HG03439 (cell line): ENCODE results near the gene STAT4.
"Not testable (repeated sequence)": the region's sequence is repeated elsewhere in the genome, so short reads cannot be mapped to it uniquely, and the experiment has no call there.

ENCODE experiments used
- ATAC-seq: cut with Tn5 transposase; IDR thresholded peaks from one replicate; pipeline ENCODE4 v1.9.1; 2021; ENCODE audit warnings: mild to moderate bottlenecking, moderate library complexity; ENCODE audit not compliant: unreplicated experiment

The STAT4 gene

GRCh38 chr2:190997526-190998113 is 153.2 kb downstream of the STAT4 start:
- ATAC-seq = no peak

- ATAC-seq = no peak
These were observed 153.8 kb downstream of the STAT4 start for GRCh38 chr2:190996947-190997346.

GRCh38 chr2:190996338-190996946 is 154.4 kb downstream of the STAT4 start:
- ATAC-seq = no peak

GRCh38 chr2:190995315-190995714 is 155.5 kb downstream of the STAT4 start:
- not testable (repeated sequence) for ATAC-seq

- no peak for ATAC-seq
These were observed 156.6 kb downstream of the STAT4 start for GRCh38 chr2:190994148-190994547.

GRCh38 chr2:190993292-190993643 is 157.5 kb downstream of the STAT4 start:
- ATAC-seq = no peak

GRCh38 chr2:190990132-190990531 is 160.7 kb downstream of the STAT4 start:
- ATAC-seq = no peak

- no peak for ATAC-seq
These were observed 161.9 kb downstream of the STAT4 start for GRCh38 chr2:190988910-190989309.

- no peak for ATAC-seq
These were observed 162.9 kb downstream of the STAT4 start for GRCh38 chr2:190987938-190988337.

- no peak for ATAC-seq
These were observed 163.7 kb downstream of the STAT4 start for GRCh38 chr2:190987116-190987515.

- ATAC-seq = no peak
These were observed 164.4 kb downstream of the STAT4 start for GRCh38 chr2:190986221-190986953.

GRCh38 chr2:190984595-190984994 is 166.2 kb downstream of the STAT4 start:
- ATAC-seq = no peak

- ATAC-seq = no peak
These were observed 168.3 kb downstream of the STAT4 start for GRCh38 chr2:190982262-190983034.

GRCh38 chr2:190981733-190982132 is 169.1 kb downstream of the STAT4 start:
- ATAC-seq = no peak

GRCh38 chr2:190981333-190981732 is 169.5 kb downstream of the STAT4 start:
- ATAC-seq = no peak

GRCh38 chr2:190980630-190981209 is 170.1 kb downstream of the STAT4 start:
- no peak for ATAC-seq

GRCh38 chr2:190979906-190980629 is 170.7 kb downstream of the STAT4 start:
- ATAC-seq = no peak
